OCI-LY3 (cell line): Measurements from ENCODE around the gene AURKA.
A peak's percentile ranks its signal among the peaks of the same experiment; 100 is the strongest.

Experiments
- H2AFZ ChIP-seq: fragments of 200-600, 300-600 bp; shearing (Covaris generic); 2 replicates; pipeline ENCODE4 v1.6.0; 2014; ENCODE audit warnings: antibody characterized with exemption, low read depth, low read length
- H3K27ac ChIP-seq: fragments of 200-600, 300-600 bp; sonication (generic); 2 replicates; pipeline ENCODE4 v1.5.1; 2014; ENCODE audit warnings: mild to moderate bottlenecking, low read length, moderate library complexity, mixed read lengths
- H3K27me3 ChIP-seq: fragments of 200-600, 300-600 bp; sonication (generic); 2 replicates; pipeline ENCODE4 v1.6.1; 2014; ENCODE audit warnings: low read depth, low read length, mixed read lengths
- H3K36me3 ChIP-seq: fragments of 200-600, 300-600 bp; sonication (generic); replicated peaks from 2 replicates; pipeline ENCODE3; 2014; ENCODE audit warnings: low read depth, low read length, mixed read lengths
- H3K4me1 ChIP-seq: fragments of 300-600, 200-600 bp; sonication (generic); 2 replicates; pipeline ENCODE4 v1.6.1; 2014; ENCODE audit warnings: low read length, mixed read lengths
- H3K4me2 ChIP-seq: fragments of 200-600, 300-600 bp; sonication (generic); 2 replicates; pipeline ENCODE4 v1.6.1; 2014; ENCODE audit warnings: low read length, mixed read lengths
- H3K4me3 ChIP-seq: fragments of 300-600, 200-600 bp; sonication (generic); 2 replicates; pipeline ENCODE4 v1.5.1; 2014; ENCODE audit warnings: antibody characterized with exemption, mild to moderate bottlenecking, low read length, moderate library complexity
- H3K79me2 ChIP-seq: fragments of 300-600, 200-600 bp; shearing (Covaris generic); 2 replicates; pipeline ENCODE4 v1.6.1; 2014; ENCODE audit warnings: mild to moderate bottlenecking, low read length, mixed read lengths
- H3K9ac ChIP-seq: fragments of 300-600, 200-600 bp; shearing (Covaris generic); 2 replicates; pipeline ENCODE4 v1.6.0; 2014; ENCODE audit warnings: mild to moderate bottlenecking, low read length, moderate library complexity
- H3K9me3 ChIP-seq: fragments of 200-600, 300-600 bp; shearing (Covaris generic); 2 replicates; pipeline ENCODE4 v1.6.1; 2014; ENCODE audit warnings: low read length, mixed read lengths; ENCODE audit not compliant: insufficient read depth
- H4K20me1 ChIP-seq: fragments of 200-600, 300-600 bp; sonication (generic); 2 replicates; pipeline ENCODE4 v1.6.1; 2016; ENCODE audit warnings: low read length, mixed read lengths; ENCODE audit not compliant: insufficient read depth
- CTCF ChIP-seq: fragments of 200-600, 300-600 bp; sonication (generic); IDR thresholded peaks from 2 replicates; pipeline ENCODE4 v1.5.1; 2014; ENCODE audit warnings: antibody characterized with exemption, low read length, low read depth
- EZH2phosphoT487 ChIP-seq: fragments of 200-600 bp; shearing (Covaris generic); IDR thresholded peaks from 2 replicates; pipeline ENCODE4 v1.6.1; 2018; ENCODE audit warnings: antibody characterized with exemption, mixed run types, low read depth

Gene AURKA

GRCh38 chr20:56358600-56359211, 33.3 kb downstream of the AURKA start, which contains the start of gene FAM210B:
FAM210B (plus strand) TSS chr20:56358974; CDS start chr20:56359006, 32 bp downstream.
- TF ChIP-seq EZH2phosphoT487: no peak
- no peak for TF ChIP-seq CTCF
- Histone ChIP-seq H3K4me2 (peak within 1 kb of the TSS; percentile 88), H3K27ac (no peak within 1 kb of the TSS), H3K9me3 (no peaks in the 10 kb centered on the region), H3K36me3 (no peaks in the 10 kb centered on the region), H3K4me3 (peak within 1 kb of the TSS; percentile 78), H3K9ac (peak within 1 kb of the TSS; percentile 39), H4K20me1 (no peaks in the 10 kb centered on the region), H3K27me3 (peaks cover 19% of the 10 kb centered on the region), H3K4me1 (peaks cover 4% of the 10 kb centered on the region; the same call in 1 of the 2 replicates), H3K79me2 (no peaks in the 10 kb centered on the region), H2AFZ (peak within 1 kb of the TSS; percentile 75)

- Histone ChIP-seq H3K9me3 (no peaks in the 10 kb centered on the region), H4K20me1 (no peaks in the 10 kb centered on the region), H3K27me3 (peaks cover 19% of the 10 kb centered on the region), H3K9ac (peak overlapping the region; percentile 29; the same call in 1 of the 2 replicates), H3K4me2 (peak overlapping the region; percentile 88), H3K27ac (no peak overlapping the region), H3K79me2 (no peaks in the 10 kb centered on the region), H3K36me3 (no peaks in the 10 kb centered on the region), H2AFZ (peak overlapping the region; percentile 75), H3K4me1 (peaks cover 4% of the 10 kb centered on the region; the same call in 1 of the 2 replicates), H3K4me3 (peak overlapping the region; percentile 78)
- TF ChIP-seq EZH2phosphoT487: no peak
Measured at GRCh38 chr20:56358070-56358469, 33.9 kb downstream of the AURKA start.

DNA sequence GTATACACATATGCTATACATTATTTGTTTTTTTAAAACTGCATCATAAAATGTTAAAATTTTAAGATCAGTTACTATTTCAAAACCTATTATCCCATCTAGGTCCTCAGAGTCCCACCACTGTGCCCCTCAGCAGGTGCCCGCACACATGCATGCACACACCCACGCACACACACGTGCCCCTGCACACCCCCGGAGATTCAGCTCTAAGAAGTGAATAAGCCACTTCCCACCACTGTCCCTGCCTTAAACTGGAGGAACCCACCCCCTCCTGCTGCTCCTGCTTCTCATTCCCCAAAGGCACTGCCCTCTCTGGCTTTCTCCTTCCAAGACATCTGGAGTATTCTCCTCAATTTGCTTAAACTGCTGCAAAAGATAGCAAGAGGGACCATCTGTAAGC, 38.7 kb downstream of the AURKA start:
- H3K4me3 ChIP-seq: no peak overlapping the region
- no peak overlapping the region for H3K9ac ChIP-seq
- H3K36me3 ChIP-seq: no peaks in the 10 kb centered on the region
- H3K79me2 ChIP-seq: no peaks in the 10 kb centered on the region
- no peak overlapping the region for H3K27ac ChIP-seq
- no peaks in the 10 kb centered on the region for H3K9me3 ChIP-seq
- TF ChIP-seq CTCF (no peak), EZH2phosphoT487 (no peak)
- H3K4me2 ChIP-seq: no peak overlapping the region
- H3K4me1 ChIP-seq: peaks cover 8% of the 10 kb centered on the region
- H2AFZ ChIP-seq: no peak overlapping the region
- peaks cover 19% of the 10 kb centered on the region for H3K27me3 ChIP-seq
- no peaks in the 10 kb centered on the region for H4K20me1 ChIP-seq

- no peaks in the 10 kb centered on the region for H3K36me3 ChIP-seq
- no peak overlapping the region for H3K4me2 ChIP-seq
- no peak overlapping the region for H2AFZ ChIP-seq
- peaks cover 13% of the 10 kb centered on the region for H3K27me3 ChIP-seq
- peaks cover 3% of the 10 kb centered on the region for H3K4me1 ChIP-seq
- no peaks in the 10 kb centered on the region for H3K79me2 ChIP-seq
- H3K27ac ChIP-seq: no peak overlapping the region
- H3K9ac ChIP-seq: no peak overlapping the region
- H4K20me1 ChIP-seq: no peaks in the 10 kb centered on the region
- TF ChIP-seq CTCF (no peak), EZH2phosphoT487 (no peak)
- no peaks in the 10 kb centered on the region for H3K9me3 ChIP-seq
- no peak overlapping the region for H3K4me3 ChIP-seq
Measured at GRCh38 chr20:56352345-56353055, 39.5 kb downstream of the AURKA start.
